Measurements from ENCODE around the gene FRMD4B. TPM values are rescaled to one million over a fixed set of nuclear protein-coding genes. Genes with fewer than 3 reads are reported as not detected.

Gene FRMD4B
- polyA plus RNA-seq (2013, experiment 1 of 2; ENCODE audit: insufficient read length) = 0.41 TPM
- polyA plus RNA-seq (2013, experiment 2 of 2; ENCODE audit: insufficient read length) = 0.30 TPM

GRCh38 chr3:69385723-69386555 lies at the start of gene FRMD4B:
TSS of gene FRMD4B (minus strand) at chr3:69386088. CDS start at chr3:69385989, 99 bp downstream.
- peak; percentile 52 for DNase-seq

- no peak for DNase-seq
Observed at GRCh38 chr3:69433969-69434325, 48.1 kb upstream of the FRMD4B start.

GRCh38 chr3:69433121-69433968 lies 47.5 kb upstream of the FRMD4B start:
- DNase-seq = peak; percentile 35

- no peak for DNase-seq
Observed at GRCh38 chr3:69428657-69429255, 42.9 kb upstream of the FRMD4B start.

- no peak for DNase-seq
Observed at GRCh38 chr3:69426967-69427304, 41.0 kb upstream of the FRMD4B start.

- DNase-seq = no peak
Observed at GRCh38 chr3:69426291-69426966, 40.5 kb upstream of the FRMD4B start.

GRCh38 chr3:69425249-69425648 lies 39.4 kb upstream of the FRMD4B start:
- DNase-seq = peak; percentile 39

GRCh38 chr3:69423463-69424155 lies 37.7 kb upstream of the FRMD4B start:
- DNase-seq = no peak

GRCh38 chr3:69422751-69423150 lies 36.9 kb upstream of the FRMD4B start:
- peak; percentile 78 for DNase-seq

- no peak for DNase-seq
Observed at GRCh38 chr3:69420781-69421520, 35.1 kb upstream of the FRMD4B start.

- DNase-seq = no peak
Observed at GRCh38 chr3:69419276-69419675, 33.4 kb upstream of the FRMD4B start.

- no peak for DNase-seq
Observed at GRCh38 chr3:69417541-69418078, 31.7 kb upstream of the FRMD4B start.

GRCh38 chr3:69413551-69414207 lies 27.8 kb upstream of the FRMD4B start:
- no peak for DNase-seq

GRCh38 chr3:69411346-69411745 lies 25.5 kb upstream of the FRMD4B start:
- peak; percentile 84 for DNase-seq

GRCh38 chr3:69410301-69410700 lies 24.4 kb upstream of the FRMD4B start:
- peak; percentile 72 for DNase-seq

GRCh38 chr3:69409831-69410230 lies 23.9 kb upstream of the FRMD4B start:
- no peak for DNase-seq

GRCh38 chr3:69409011-69409410 lies 23.1 kb upstream of the FRMD4B start:
- DNase-seq = no peak

- DNase-seq = no peak
Observed at GRCh38 chr3:69408542-69408941, 22.7 kb upstream of the FRMD4B start.

- DNase-seq = no peak
Observed at GRCh38 chr3:69407908-69408307, 22.0 kb upstream of the FRMD4B start.

GRCh38 chr3:69406163-69406562 lies 20.3 kb upstream of the FRMD4B start:
- DNase-seq = peak; percentile 36
